Urothelium cell line (cell line): Measurements from ENCODE around the gene DAB2IP.

ENCODE experiments used
- DNase-seq: peaks from one replicate; pipeline ENCODE4 v3.0.0; 2011; ENCODE audit warnings: low spot score, mixed read lengths
- FAIRE-seq: peaks from 2 replicates; lab custom pipeline; 2011; peaks lifted over from hg19 to GRCh38; lab: Jason Lieb, UNC

The DAB2IP gene

DNA sequence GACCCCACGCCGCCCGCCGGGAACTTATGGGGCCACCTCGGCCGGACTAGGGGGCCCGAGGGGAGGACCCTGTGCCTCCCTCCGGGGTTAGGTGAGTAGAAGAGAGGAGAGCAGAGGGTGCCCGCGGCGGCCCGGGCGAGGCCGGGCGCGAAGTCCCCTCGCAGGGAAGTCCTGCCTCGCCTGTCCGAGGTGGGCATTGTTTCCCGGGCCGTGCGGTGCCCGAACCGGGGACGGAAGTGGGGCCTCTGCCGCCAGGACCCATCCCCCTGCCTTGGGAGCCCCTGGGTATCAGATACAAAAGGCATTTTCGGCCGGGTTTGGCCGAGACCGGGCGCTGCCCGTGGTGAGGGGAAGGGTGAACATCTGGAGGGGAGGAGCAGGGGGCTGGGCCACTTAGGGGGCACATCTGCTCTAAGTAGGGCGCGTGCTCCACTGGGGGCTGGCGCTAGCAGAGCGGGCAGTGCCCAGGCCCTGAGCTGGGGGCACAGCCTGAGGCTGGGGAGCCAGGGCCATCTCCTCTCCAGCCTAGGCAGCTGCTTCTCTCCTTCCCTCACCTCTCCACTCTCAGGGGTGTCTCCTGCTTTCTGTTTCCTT is 48.2 kb downstream of the DAB2IP start:
- DNase-seq (peak; percentile 11), FAIRE-seq (no peak)

- DNase-seq (peak; percentile 67), FAIRE-seq (peak; percentile 61)
Observed at GRCh38 chr9:121700165-121700831, 48.9 kb downstream of the DAB2IP start.

GRCh38 chr9:121700832-121701419 is 49.5 kb downstream of the DAB2IP start:
- no peak for FAIRE-seq
- no peak for DNase-seq

DNA sequence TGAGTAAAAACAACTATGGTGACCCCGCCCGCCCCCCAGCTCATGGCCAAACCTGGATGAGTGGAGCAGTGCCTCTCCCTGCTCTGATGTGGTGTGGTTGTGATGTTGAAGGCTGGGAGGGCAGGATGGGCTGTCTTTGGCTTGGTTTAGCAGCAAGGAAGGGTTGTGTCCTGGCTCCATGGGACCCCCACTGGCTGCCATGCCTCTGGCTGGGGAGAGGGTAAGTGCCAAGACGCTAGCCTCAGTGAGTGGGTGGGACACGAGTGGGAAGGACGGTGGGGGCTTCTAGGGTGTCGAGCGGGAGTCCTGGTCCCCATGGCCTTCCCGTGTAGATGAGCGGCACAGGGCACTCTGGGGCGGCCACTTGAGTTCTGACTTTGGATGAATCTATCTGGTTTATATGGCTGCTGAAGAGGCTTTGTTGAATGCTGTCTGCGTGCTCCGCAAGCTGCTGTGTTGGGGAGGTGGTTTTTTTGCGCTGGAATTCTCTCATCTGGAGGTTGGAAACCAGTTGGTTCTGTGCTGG is 50.4 kb downstream of the DAB2IP start:
- DNase-seq (no peak), FAIRE-seq (no peak)

DNA sequence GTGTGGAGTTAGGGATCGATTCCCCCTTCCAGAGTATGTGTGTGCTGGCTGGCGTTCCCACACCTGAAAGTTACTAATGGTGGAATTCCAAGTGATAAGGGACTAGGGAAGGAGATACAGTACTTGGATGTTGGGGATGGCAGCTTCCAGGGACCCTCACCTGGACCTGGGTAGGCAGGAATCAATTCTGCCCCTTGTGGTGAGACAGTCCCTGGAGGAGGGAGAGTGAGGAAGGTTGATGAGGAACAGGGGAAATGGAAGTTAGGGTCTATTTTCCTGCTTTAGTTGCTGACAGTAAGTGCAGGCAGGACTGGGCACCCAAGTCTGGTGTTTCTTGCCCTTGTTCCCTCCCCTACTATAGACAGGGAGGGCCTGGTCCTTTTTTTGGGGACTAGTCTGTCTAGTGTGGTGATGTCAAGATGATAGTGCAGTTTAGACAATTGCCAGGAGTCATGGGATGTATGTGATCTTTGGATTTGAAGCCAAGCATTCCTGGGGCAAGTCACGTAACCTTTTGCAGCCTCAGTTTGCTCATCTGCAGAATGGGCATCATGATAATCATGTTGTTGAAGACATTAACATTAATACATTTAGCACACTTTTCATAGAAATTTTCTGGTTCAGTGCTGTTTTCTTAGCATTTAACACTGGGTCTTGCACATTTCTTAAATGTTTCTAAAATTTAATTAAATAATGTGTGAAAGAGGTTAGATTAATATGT is 51.7 kb downstream of the DAB2IP start:
- FAIRE-seq (no peak), DNase-seq (no peak)

DNA sequence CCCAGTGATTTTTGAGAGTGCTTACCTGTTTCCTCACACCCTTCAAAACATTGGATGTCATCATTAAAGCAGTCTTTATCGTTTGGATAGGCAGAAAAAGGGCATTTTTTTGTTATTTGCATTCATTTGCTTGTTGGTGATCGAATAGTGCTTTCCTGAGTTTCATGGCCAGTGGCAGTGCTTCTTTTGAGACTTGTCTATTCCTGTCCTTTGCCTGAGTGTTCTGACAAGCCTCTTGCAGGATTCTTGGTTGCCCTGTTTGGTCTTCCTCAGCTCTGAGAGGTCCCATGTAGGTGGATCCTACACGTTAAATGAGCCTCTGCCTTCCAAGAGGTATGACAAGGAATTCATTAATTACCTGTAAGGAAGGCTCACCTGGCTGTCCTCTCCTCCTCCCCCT is 52.8 kb downstream of the DAB2IP start:
- FAIRE-seq (no peak), DNase-seq (no peak)

GRCh38 chr9:121706149-121706750 is 54.8 kb downstream of the DAB2IP start:
- FAIRE-seq, result no peak
- DNase-seq, result no peak

- no peak for DNase-seq
- FAIRE-seq, result no peak
Observed at GRCh38 chr9:121707477-121708424, 56.3 kb downstream of the DAB2IP start.

DNA sequence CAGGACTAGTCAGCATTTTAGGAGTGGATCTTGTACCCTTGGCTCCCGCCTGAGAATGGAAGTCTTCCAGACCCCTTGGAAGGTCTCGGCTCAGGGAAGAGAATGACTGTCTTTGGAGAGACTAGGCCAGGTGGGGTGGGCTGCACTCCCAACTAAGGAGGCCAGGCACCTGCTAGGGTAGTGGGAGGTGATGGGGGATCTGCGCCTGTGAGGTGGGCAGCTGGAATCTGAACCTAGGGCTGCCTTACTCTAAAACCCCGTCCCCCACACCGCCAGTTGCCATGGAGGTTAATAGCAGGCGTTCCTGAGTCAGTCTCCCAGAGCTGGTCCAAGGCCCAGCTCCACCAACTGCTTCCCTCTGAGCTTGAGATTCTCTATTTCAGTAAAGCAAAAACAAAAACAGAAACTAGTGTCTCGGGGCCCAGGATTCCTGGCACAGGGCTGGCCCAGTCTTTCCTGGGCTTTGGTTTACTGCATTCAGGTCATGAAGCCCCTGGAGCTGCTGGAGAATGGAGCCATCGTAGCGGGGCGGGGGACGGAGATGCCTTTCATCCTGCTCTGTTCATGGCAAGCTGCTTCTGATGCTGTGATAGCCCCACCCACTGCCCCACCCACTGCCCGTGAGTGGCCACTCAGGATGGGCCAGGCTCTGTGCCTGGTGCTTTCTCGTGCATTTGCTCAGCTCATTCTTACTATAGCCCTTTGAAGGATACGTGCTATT is 57.5 kb downstream of the DAB2IP start:
- no peak for DNase-seq
- FAIRE-seq, result no peak

GRCh38 chr9:121709798-121710197 is 58.4 kb downstream of the DAB2IP start:
- FAIRE-seq (no peak), DNase-seq (no peak)

- FAIRE-seq (no peak), DNase-seq (no peak)
Observed at GRCh38 chr9:121711281-121711680, 59.8 kb downstream of the DAB2IP start.

GRCh38 chr9:121711797-121712196 is 60.4 kb downstream of the DAB2IP start:
- no peak for FAIRE-seq
- DNase-seq, result no peak

DNA sequence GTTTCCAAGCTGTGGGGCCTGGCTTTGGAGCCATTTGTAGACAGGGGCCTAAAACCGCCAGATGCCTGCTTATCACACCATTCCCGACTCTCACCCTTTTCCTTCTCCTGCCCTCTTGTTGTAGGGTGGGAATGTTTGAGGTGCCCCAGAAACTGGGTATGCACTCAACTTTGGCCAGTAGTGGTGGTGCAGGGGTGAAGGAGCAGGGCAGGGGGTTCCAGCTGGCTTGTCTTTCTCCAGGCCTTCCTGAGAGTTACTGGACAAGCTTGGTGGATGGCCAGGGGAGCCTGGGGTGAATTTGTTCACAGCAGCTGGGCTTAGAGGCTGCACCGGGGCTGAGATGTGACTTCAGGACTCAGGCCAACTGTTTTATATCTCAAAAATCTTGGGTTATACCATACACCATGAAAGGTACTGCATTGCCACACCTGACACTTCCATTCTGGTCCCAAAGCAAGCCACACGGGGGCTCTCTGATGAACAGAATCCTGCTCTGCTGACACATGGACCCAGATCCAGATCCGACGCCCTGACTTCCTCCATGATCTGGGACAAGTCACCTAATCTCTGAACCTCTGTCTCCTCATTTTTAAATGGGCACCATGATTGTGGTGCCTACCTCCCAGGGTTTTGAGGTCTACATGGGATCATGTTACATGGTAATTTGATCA is 62.1 kb downstream of the DAB2IP start:
- DNase-seq (no peak), FAIRE-seq (no peak)

DNA sequence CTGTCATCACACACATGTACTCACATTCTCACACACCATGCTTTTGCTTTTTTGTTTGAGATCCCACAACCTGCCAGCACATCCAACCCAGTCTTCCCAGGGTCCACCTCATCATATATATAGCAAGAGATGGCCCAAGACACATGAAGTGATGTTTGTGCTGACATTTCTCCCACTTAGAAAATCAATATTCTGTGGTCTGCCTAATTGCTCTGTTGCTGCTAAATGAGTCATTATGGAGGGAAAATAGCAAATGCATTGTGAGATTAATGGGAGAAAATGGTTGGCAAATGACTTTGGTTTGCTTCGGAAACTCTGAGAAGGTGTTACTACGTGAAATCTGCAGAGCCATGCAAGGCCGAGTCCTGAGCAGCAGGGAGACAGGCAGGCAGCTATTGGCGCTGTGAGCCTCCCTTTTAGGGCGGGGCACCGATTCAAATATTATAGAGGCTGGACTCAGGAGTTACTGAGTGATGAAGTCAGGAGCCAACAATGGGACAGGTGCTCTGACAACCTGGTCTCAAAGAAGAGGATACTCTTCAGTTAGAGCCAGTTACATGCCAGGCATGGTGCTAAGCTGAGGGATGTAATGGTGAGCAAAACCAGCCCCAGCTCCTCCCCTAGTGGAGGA is 62.8 kb downstream of the DAB2IP start:
- no peak for FAIRE-seq
- DNase-seq, result no peak

DNA sequence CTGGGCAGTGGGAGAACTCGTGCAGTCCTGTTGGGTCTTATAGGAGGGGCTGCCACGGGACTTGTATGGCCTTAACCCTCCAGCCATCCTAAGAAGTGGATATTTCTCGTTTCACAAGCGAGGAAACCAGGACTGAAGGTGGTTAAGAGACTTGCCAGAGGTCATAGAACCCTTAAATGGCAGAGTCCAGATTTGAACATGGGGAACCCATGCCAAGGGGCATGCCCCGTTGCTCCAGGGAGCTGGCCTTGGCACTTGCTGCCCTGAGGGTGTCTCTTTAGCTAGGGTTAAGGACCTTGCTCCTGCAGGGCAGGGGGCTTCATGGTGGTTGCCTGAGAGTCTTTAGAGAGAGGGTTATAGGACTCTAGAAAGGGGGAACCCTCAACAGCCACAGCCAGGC is 63.4 kb downstream of the DAB2IP start:
- DNase-seq (no peak), FAIRE-seq (no peak)

DNA sequence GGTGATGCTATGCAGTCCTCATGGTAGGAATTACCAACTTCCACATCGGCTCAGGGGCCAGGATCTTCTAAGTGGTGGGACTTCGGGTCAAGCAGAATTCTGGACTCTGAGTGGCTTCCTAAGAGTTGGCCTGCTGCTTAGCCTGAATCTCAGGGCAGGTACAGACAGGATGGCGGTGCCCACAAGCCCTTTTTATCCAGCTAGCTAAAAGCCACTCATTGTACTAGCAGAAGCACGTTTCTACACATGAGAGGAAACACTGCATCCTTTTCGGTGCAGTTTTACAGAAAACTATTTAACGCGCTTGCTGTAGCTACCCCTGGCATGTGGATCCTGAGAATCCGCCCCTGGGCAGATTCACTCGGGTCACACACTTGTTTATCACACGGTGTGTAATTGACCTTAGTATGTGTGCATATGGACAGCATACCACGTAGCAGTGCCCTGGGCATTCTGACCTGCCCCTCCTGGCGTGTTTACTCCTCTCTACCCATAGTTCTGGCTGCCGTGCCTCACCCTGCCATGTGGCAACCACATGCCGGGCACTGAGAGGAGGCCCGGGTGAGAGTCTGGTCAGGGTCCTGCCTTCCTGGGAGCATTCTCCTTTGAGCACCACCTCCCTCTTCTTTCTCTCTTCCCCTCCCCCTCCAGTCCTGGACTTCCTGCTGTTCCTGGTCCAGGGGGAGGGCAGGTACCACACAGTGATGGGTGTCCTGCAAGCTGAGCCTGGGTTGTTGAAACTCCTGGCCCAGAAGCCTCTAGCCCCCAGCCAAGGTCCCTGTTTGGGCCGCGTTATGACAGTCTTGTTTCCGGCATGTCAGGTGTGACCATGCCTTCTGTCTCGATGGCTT is 65.9 kb downstream of the DAB2IP start:
- no peak for DNase-seq
- no peak for FAIRE-seq

DNA sequence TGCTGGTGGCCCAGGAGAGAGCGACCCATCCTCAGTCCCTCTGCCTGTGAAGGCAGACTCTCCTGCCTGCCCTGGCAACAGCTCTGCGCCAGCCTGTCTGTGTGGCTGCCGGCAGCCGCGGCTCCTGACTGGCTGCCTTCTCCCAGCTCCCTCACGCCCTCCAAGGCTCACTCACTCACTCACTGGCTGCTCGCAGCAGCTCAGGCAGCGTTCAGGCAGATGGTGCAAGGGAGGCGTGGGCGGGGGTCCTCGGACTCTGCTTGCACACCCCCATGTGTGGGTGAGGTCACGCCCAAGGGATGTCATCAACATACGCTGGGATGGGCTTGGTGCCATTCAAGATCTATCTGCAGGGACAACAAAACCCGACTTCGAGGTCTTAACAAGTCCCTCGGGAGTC is 66.7 kb downstream of the DAB2IP start:
- FAIRE-seq (no peak), DNase-seq (no peak)

DNA sequence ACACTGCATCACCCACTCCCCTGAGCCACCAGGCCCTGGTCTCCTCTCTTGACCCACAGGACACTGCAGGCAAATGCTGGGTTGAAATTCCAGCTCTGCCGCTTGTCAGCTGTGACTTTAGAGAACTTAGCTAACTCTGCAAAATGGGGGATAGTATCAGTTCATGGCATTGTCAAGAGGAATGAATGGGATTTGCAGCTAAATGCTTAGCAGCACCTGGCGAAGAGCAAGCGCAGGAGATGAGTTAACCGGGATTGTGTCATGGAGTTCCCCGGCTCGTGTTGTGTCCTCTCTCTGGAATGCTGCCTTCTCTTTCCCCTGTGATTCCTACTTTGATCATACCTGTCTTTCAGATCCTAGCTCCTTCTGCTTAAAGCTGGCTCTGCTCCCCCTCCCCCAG is 67.1 kb downstream of the DAB2IP start:
- FAIRE-seq, result no peak
- no peak for DNase-seq
